GM12878 (cell line): Measurements from ENCODE around the gene SGCD. TPM values are rescaled to one million over a fixed set of nuclear protein-coding genes. Genes with fewer than 3 reads are reported as not detected.

Experiments
- ATAC-seq: fragments of 200-7000 bp; cut with Tn5 transposase; 3 replicates; pipeline ENCODE4 v1.9.1; 2020; ENCODE audit warnings: mild to moderate bottlenecking, moderate library complexity
- BruUV-seq: library from RNA; stranded (reverse); fragments of 400-500 nt; replicated peaks from 2 replicates; lab custom pipeline; 2021; lab: Mats Ljungman, UMichigan
- CTCF ChIA-PET: fragments of 300-600 bp; sonication (Branson Sonifier 250); formaldehyde crosslinking; extraction: SDS; loops from one replicate; lab custom pipeline; 2021; ENCODE audit warnings: inconsistent platforms; lab: Yijun Ruan, JAX
- POLR2A ChIA-PET: fragments of 350-600 bp; formaldehyde crosslinking; extraction: SDS; loops from one replicate; lab custom pipeline; 2021; ENCODE audit warnings: inconsistent platforms; lab: Charles Lee
- RAD21 ChIA-PET: fragments of 300-600 bp; sonication (Branson Sonifier 250); formaldehyde crosslinking; loops from one replicate; lab custom pipeline; 2023; ENCODE audit warnings: antibody characterized with exemption; ENCODE audit not compliant: unreplicated experiment; lab: Charles Lee
- SMC1A ChIA-PET: fragments of 300-600 bp; sonication (Branson Sonifier 250); formaldehyde crosslinking; loops from one replicate; lab custom pipeline; 2023; ENCODE audit not compliant: unreplicated experiment, uncharacterized antibody; lab: Charles Lee
- DNase-seq: peaks from one replicate; pipeline ENCODE4 v3.0.0-alpha.2; 2011; ENCODE audit warnings: low read depth, low spot score
- FAIRE-seq: peaks from 3 replicates; lab custom pipeline; 2011; peaks lifted over from hg19 to GRCh38; lab: Jason Lieb, UNC
- H2AFZ ChIP-seq: 2 replicates; pipeline ENCODE4 v1.6.0; 2011; ENCODE audit warnings: low read depth, low read length, control low read depth; ENCODE audit not compliant: control insufficient read depth
- H3K27ac ChIP-seq: 2 replicates; pipeline ENCODE4 v1.5.1; 2011; ENCODE audit warnings: control low read depth; ENCODE audit not compliant: control insufficient read depth, insufficient read depth
- H3K27me3 ChIP-seq, 2 experiments: replicated peaks in 1 of 2; 2 replicates each; pipeline versions ENCODE4 v1.6.0 to v1.6.1; 2011; ENCODE audit warnings: low read length in 1 of 2; ENCODE audit not compliant: control insufficient read depth in 2 of 2, insufficient read depth in 2 of 2
- H3K36me3 ChIP-seq, 2 experiments: 2 replicates each; pipeline ENCODE4 v1.5.1; 2011; ENCODE audit warnings: low read length in 1 of 2; ENCODE audit not compliant: control insufficient read depth in 2 of 2, insufficient read depth in 2 of 2
- H3K4me1 ChIP-seq: 2 replicates; pipeline ENCODE4 v1.6.1; 2011; ENCODE audit warnings: mild to moderate bottlenecking, low read length, moderate library complexity, mixed read lengths; ENCODE audit not compliant: control insufficient read depth, insufficient read depth
- H3K4me2 ChIP-seq: 2 replicates; pipeline ENCODE4 v1.6.0; 2011; ENCODE audit warnings: control low read depth; ENCODE audit not compliant: control insufficient read depth, insufficient read depth
- H3K4me3 ChIP-seq: fragments of 200-600 bp; sonication (generic); 2 replicates; pipeline ENCODE4 v1.5.1; 2016
- H3K79me2 ChIP-seq: 2 replicates; pipeline ENCODE4 v1.6.0; 2011; ENCODE audit warnings: low read length; ENCODE audit not compliant: control insufficient read depth, insufficient read depth
- H3K9ac ChIP-seq: 2 replicates; pipeline ENCODE4 v1.8.0; 2011; ENCODE audit warnings: low read length, control low read depth, mixed read lengths; ENCODE audit not compliant: control insufficient read depth, insufficient read depth
- H3K9me3 ChIP-seq: replicated peaks from 3 replicates; pipeline ENCODE4 v1.5.1; 2011; ENCODE audit warnings: mild to moderate bottlenecking, low read length; ENCODE audit not compliant: control insufficient read depth, insufficient read depth
- H4K20me1 ChIP-seq: 2 replicates; pipeline ENCODE4 v1.6.0; 2011; ENCODE audit not compliant: control insufficient read depth, insufficient read depth
- ATF7 ChIP-seq: fragments of 450-650 bp; IDR thresholded peaks from 2 replicates; pipeline ENCODE4 v1.6.1; 2016; ENCODE audit warnings: low read depth, mild to moderate bottlenecking
- CHD4 ChIP-seq: fragments of 200-600 bp; sonication (generic); IDR thresholded peaks from 2 replicates; pipeline ENCODE4 v1.6.1; 2016; ENCODE audit warnings: mild to moderate bottlenecking
- IRF4 ChIP-seq: IDR thresholded peaks from 2 replicates; pipeline ENCODE4 v1.6.1; 2011; ENCODE audit warnings: low read depth, low read length
- JUNB ChIP-seq: IDR thresholded peaks from 2 replicates; pipeline ENCODE4 v1.6.1; 2016; ENCODE audit warnings: antibody characterized with exemption, mild to moderate bottlenecking
- JUND ChIP-seq: IDR thresholded peaks from 2 replicates; pipeline ENCODE4 v1.6.1; 2012; ENCODE audit warnings: low read depth, mild to moderate bottlenecking, low read length, improper control_type of control experiment, moderate library complexity
- NFYB ChIP-seq: IDR thresholded peaks from 2 replicates; pipeline ENCODE4 v1.6.1; 2011; ENCODE audit warnings: low read depth, mild to moderate bottlenecking, low read length, improper control_type of control experiment, moderate library complexity; ENCODE audit not compliant: insufficient read depth
- NR2C1 ChIP-seq: fragments of 450-650 bp; IDR thresholded peaks from 2 replicates; pipeline ENCODE4 v1.6.1; 2017; ENCODE audit warnings: antibody characterized with exemption, mild to moderate bottlenecking, moderate library complexity
- RAD21 ChIP-seq: IDR thresholded peaks from 2 replicates; pipeline ENCODE4 v1.6.1; 2011; ENCODE audit warnings: mild to moderate bottlenecking, low read depth, low read length, moderate library complexity; ENCODE audit not compliant: insufficient read depth
- SMAD5 ChIP-seq: IDR thresholded peaks from 2 replicates; pipeline ENCODE4 v1.6.1; 2016; ENCODE audit warnings: antibody characterized with exemption, low read depth
- STAT1 ChIP-seq: fragments of 450-650 bp; conservative IDR thresholded peaks from 2 replicates; pipeline ENCODE4 v1.6.1; 2014; ENCODE audit warnings: antibody characterized with exemption, mild to moderate bottlenecking
- TCF7 ChIP-seq: IDR thresholded peaks from 2 replicates; pipeline ENCODE4 v1.6.1; 2014; ENCODE audit warnings: antibody characterized with exemption, borderline replicate concordance
- YBX1 ChIP-seq: fragments of 450-650 bp; IDR thresholded peaks from 2 replicates; pipeline ENCODE4 v1.6.1; 2016; ENCODE audit warnings: antibody characterized with exemption
- YY1 ChIP-seq: IDR thresholded peaks from 2 replicates; pipeline ENCODE4 v1.6.1; 2011; ENCODE audit warnings: low read depth, mild to moderate bottlenecking, low read length
- ZBED1 ChIP-seq: IDR thresholded peaks from 2 replicates; pipeline ENCODE4 v1.6.1; 2016; ENCODE audit warnings: borderline replicate concordance
- ZNF622 ChIP-seq: fragments of 450-650 bp; IDR thresholded peaks from 2 replicates; pipeline ENCODE4 v1.6.1; 2017; ENCODE audit warnings: mild to moderate bottlenecking, inconsistent platforms
- WGBS: methylation state at CpG from one replicate; pipeline ENCODE4 v1.1.6; 2016; ENCODE audit warnings: low lambda C conversion rate; ENCODE audit not compliant: insufficient replicate concordance, insufficient coverage; ENCODE audit errors: missing lambda C conversion rate; 5-methylcytosine and 5-hydroxymethylcytosine counted together
- in situ Hi-C: fragments of 300-500 bp; cut with MboI; formaldehyde crosslinking; loops from 9 replicates; pipeline ENCODE4 v1.14.3; 2018; ENCODE audit warnings: mixed read lengths
- intact Hi-C: fragments of 100-400 bp; cut with micrococcal nuclease; formaldehyde crosslinking; loops from one replicate; pipeline ENCODE4 v1.14.2; 2022; ENCODE audit not compliant: unreplicated experiment
- polyA plus RNA-seq, 11 experiments: library from polyadenylated mRNA; depleted of rRNA in 4 of 11; unstranded in 6 of 11; stranded (reverse) in 5 of 11; fragments of >200 nt; fragmentation: Nextera tagmentation in 4 of 11; fragmentation: Illumina TruSeq in 1 of 11; extraction: Ambion mirVana in 4 of 11; extraction: Trizol in 1 of 11; gene quantifications; 1 replicate in 1 of 11; 2 replicates in 10 of 11; pipeline versions ENCODE4 v1.2.1 to v1.2.3, GENCODE V29; 2011 to 2016; ENCODE audit warnings: inconsistent platforms in 2 of 11, missing spikeins in 2 of 11, low read depth in 1 of 11
- total RNA-seq, 4 experiments: library from RNA; depleted of rRNA in 3 of 4; stranded (reverse); fragments of >200 nt in 3 of 4; fragmentation: Illumina TruSeq in 1 of 4; extraction: Trizol in 1 of 4; gene quantifications; 2 replicates each; pipeline versions ENCODE4 v1.2.1 to v1.2.3, GENCODE V29; 2013 to 2021
- TF ChIP-seq, protein P1 (sequence below): fragments of 450-650 bp; formaldehyde crosslinking; IDR thresholded peaks from 2 replicates; pipeline ENCODE4 v1.5.0; 2022; ENCODE audit warnings: mild to moderate bottlenecking, missing genetic modification characterization

SGCD gene
- total and polyA plus RNA-seq, 10 of the 15 experiments (the other 5 are each of a cell fraction or from before 2014, with no cell fraction given) = 0.06 TPM; not detected in 9

- ChIA-PET POLR2A (no interaction called here), RAD21 (no interaction called here)
- no peak for ATAC-seq
Measured at GRCh38 chr5:156475182-156476157, 148.5 kb downstream of the SGCD start.

More at GRCh38 chr5:156475182-156476157, 148.5 kb downstream of the SGCD start:
- WGBS = 41% methylated on average over 4 of the region's 4 CpGs
- no peak overlapping the region for H3K27ac ChIP-seq
- H3K27me3 ChIP-seq = no peaks in the 10 kb centered on the region
- H3K4me2 ChIP-seq = no peak overlapping the region
- no peaks in the 10 kb centered on the region for H3K36me3 ChIP-seq
- BruUV-seq = no TSS peak
- no peaks in the 10 kb centered on the region for H3K4me1 ChIP-seq
- FAIRE-seq = no peak
- no peaks in the 10 kb centered on the region for H4K20me1 ChIP-seq
- DNase-seq = no peak
- H3K79me2 ChIP-seq = no peaks in the 10 kb centered on the region
- in situ Hi-C loops (no loop called here), intact Hi-C loops (no loop called here)
- ChIA-PET SMC1A (interaction anchor here (1.1 kb wide), 1 partner anchor 36 kb away, joined by 3 read pairs; no protein-coding TSS in a partner anchor), CTCF (interaction anchor here (0.9 kb wide), 1 partner anchor 9 kb away, joined by 3 read pairs; no protein-coding TSS in a partner anchor)
- no peak for TF ChIP-seq ATF7
- no peak for TF ChIP-seq SMAD5
- TF ChIP-seq NFYB = no peak
- TF ChIP-seq YBX1 = no peak
- no peak for TF ChIP-seq IRF4
- no peak for TF ChIP-seq ZNF622
- TF ChIP-seq RAD21 = no peak
- TF ChIP-seq ZBED1 = no peak
- no peak for TF ChIP-seq STAT1
- no peak for TF ChIP-seq JUNB
- no peak for TF ChIP-seq TCF7
- TF ChIP-seq YY1 = no peak
- no peak for TF ChIP-seq JUND
- no peak for TF ChIP-seq NR2C1
- TF ChIP-seq, protein P1, sequence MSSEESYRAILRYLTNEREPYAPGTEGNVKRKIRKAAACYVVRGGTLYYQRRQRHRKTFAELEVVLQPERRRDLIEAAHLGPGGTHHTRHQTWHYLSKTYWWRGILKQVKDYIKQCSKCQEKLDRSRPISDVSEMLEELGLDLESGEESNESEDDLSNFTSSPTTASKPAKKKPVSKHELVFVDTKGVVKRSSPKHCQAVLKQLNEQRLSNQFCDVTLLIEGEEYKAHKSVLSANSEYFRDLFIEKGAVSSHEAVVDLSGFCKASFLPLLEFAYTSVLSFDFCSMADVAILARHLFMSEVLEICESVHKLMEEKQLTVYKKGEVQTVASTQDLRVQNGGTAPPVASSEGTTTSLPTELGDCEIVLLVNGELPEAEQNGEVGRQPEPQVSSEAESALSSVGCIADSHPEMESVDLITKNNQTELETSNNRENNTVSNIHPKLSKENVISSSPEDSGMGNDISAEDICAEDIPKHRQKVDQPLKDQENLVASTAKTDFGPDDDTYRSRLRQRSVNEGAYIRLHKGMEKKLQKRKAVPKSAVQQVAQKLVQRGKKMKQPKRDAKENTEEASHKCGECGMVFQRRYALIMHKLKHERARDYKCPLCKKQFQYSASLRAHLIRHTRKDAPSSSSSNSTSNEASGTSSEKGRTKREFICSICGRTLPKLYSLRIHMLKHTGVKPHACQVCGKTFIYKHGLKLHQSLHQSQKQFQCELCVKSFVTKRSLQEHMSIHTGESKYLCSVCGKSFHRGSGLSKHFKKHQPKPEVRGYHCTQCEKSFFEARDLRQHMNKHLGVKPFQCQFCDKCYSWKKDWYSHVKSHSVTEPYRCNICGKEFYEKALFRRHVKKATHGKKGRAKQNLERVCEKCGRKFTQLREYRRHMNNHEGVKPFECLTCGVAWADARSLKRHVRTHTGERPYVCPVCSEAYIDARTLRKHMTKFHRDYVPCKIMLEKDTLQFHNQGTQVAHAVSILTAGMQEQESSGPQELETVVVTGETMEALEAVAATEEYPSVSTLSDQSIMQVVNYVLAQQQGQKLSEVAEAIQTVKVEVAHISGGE (CRISPR knock-in tag) = no peak
- TF ChIP-seq CHD4 = no peak
- H3K9me3 ChIP-seq = no peaks in the 10 kb centered on the region
- H2AFZ ChIP-seq = no peak overlapping the region
- no peak overlapping the region for H3K4me3 ChIP-seq
- H3K9ac ChIP-seq = no peak overlapping the region
